ENCODE measurements around the gene LIMS1. TPM values are rescaled to one million over a fixed set of nuclear protein-coding genes. Genes with fewer than 3 reads are reported as not detected.
"Not testable (repeated sequence)": the region's sequence is repeated elsewhere in the genome, so short reads cannot be mapped to it uniquely, and the experiment has no call there.

LIMS1 gene
- total and polyA plus RNA-seq, 3 experiments from 2014 or later: 59.4 to 80.6 (median 59.4) TPM

- H3K27me3 Mint-ChIP-seq; H3K36me3 Mint-ChIP-seq; H3K36me3 ChIP-seq (ENCODE audit: insufficient read depth, low read length); H3K9me3 Mint-ChIP-seq; H3K9me3 ChIP-seq (ENCODE audit: low read length); H3K27ac Mint-ChIP-seq; CTCF ChIA-PET; DNase-seq; H3K4me3 ChIP-seq (ENCODE audit: low read length); H3K4me3 Mint-ChIP-seq; H3K27ac ChIP-seq (ENCODE audit: low read depth, low read length); POLR2A ChIA-PET; H3K27me3 ChIP-seq (ENCODE audit: insufficient read depth, low read length, poor library complexity, severe bottlenecking): not testable (repeated sequence)
- H3K4me1 ChIP-seq (ENCODE audit: insufficient read depth, low read length): peaks cover 15% of the 10 kb centered on the region
- peaks cover 22 to 31% (median 23%) of the 10 kb centered on the region in 3 donors for H3K4me1 Mint-ChIP-seq
Measured at GRCh38 chr2:108655270-108655669, 121.0 kb downstream of the LIMS1 start.

GRCh38 chr2:108656282-108656681, 122.0 kb downstream of the LIMS1 start:
- H3K27ac Mint-ChIP-seq; H3K9me3 ChIP-seq (ENCODE audit: low read length); H3K27me3 Mint-ChIP-seq; H3K36me3 ChIP-seq (ENCODE audit: insufficient read depth, low read length); H3K9me3 Mint-ChIP-seq; H3K27me3 ChIP-seq (ENCODE audit: insufficient read depth, low read length, poor library complexity, severe bottlenecking); H3K27ac ChIP-seq (ENCODE audit: low read depth, low read length); POLR2A ChIA-PET; DNase-seq; H3K36me3 Mint-ChIP-seq; H3K4me3 Mint-ChIP-seq; H3K4me3 ChIP-seq (ENCODE audit: low read length); CTCF ChIA-PET: not testable (repeated sequence)
- peaks cover 10% of the 10 kb centered on the region for H3K4me1 ChIP-seq (ENCODE audit: insufficient read depth, low read length)
- peaks cover 13 to 25% (median 14%) of the 10 kb centered on the region in 3 donors for H3K4me1 Mint-ChIP-seq

GRCh38 chr2:108657517-108657916, 123.2 kb downstream of the LIMS1 start:
- POLR2A ChIA-PET; CTCF ChIA-PET; DNase-seq; H3K27ac Mint-ChIP-seq; H3K4me1 ChIP-seq (ENCODE audit: insufficient read depth, low read length); H3K27ac ChIP-seq (ENCODE audit: low read depth, low read length); H3K4me3 ChIP-seq (ENCODE audit: low read length); H3K27me3 ChIP-seq (ENCODE audit: insufficient read depth, low read length, poor library complexity, severe bottlenecking); H3K9me3 Mint-ChIP-seq; H3K27me3 Mint-ChIP-seq; H3K4me3 Mint-ChIP-seq; H3K36me3 ChIP-seq (ENCODE audit: insufficient read depth, low read length); H3K9me3 ChIP-seq (ENCODE audit: low read length): not testable (repeated sequence)
- H3K36me3 Mint-ChIP-seq: peaks cover 0 to 17% (median 3%) of the 10 kb centered on the region in 3 donors
- peaks cover 10 to 25% (median 10%) of the 10 kb centered on the region in 3 donors for H3K4me1 Mint-ChIP-seq

GRCh38 chr2:108658553-108658952, 124.3 kb downstream of the LIMS1 start:
- H3K27me3 Mint-ChIP-seq; H3K27ac ChIP-seq (ENCODE audit: low read depth, low read length); H3K9me3 ChIP-seq (ENCODE audit: low read length); POLR2A ChIA-PET; H3K9me3 Mint-ChIP-seq; H3K27me3 ChIP-seq (ENCODE audit: insufficient read depth, low read length, poor library complexity, severe bottlenecking); H3K4me1 ChIP-seq (ENCODE audit: insufficient read depth, low read length); H3K4me3 Mint-ChIP-seq; CTCF ChIA-PET; H3K4me3 ChIP-seq (ENCODE audit: low read length); H3K36me3 ChIP-seq (ENCODE audit: insufficient read depth, low read length); DNase-seq; H3K27ac Mint-ChIP-seq: not testable (repeated sequence)
- peaks cover 9 to 25% (median 10%) of the 10 kb centered on the region in 3 donors for H3K4me1 Mint-ChIP-seq
- H3K36me3 Mint-ChIP-seq: peaks cover 0 to 23% (median 3%) of the 10 kb centered on the region in 3 donors

- H3K4me1 ChIP-seq (ENCODE audit: insufficient read depth, low read length); H3K4me3 Mint-ChIP-seq; H3K36me3 ChIP-seq (ENCODE audit: insufficient read depth, low read length); H3K27ac ChIP-seq (ENCODE audit: low read depth, low read length); H3K27me3 Mint-ChIP-seq; POLR2A ChIA-PET; CTCF ChIA-PET; H3K4me3 ChIP-seq (ENCODE audit: low read length); DNase-seq; H3K9me3 ChIP-seq (ENCODE audit: low read length); H3K27me3 ChIP-seq (ENCODE audit: insufficient read depth, low read length, poor library complexity, severe bottlenecking); H3K9me3 Mint-ChIP-seq: not testable (repeated sequence)
- H3K27ac Mint-ChIP-seq: peak overlapping the region in 1 of 8 donors; percentile 72
- peaks cover 0 to 31% (median 3%) of the 10 kb centered on the region in 3 donors for H3K36me3 Mint-ChIP-seq
- peaks cover 5 to 20% (median 10%) of the 10 kb centered on the region in 3 donors for H3K4me1 Mint-ChIP-seq
Measured at GRCh38 chr2:108661493-108661892, 127.2 kb downstream of the LIMS1 start.

- H3K36me3 ChIP-seq (ENCODE audit: insufficient read depth, low read length); H3K9me3 Mint-ChIP-seq; H3K9me3 ChIP-seq (ENCODE audit: low read length); DNase-seq; H3K4me1 ChIP-seq (ENCODE audit: insufficient read depth, low read length); H3K27me3 Mint-ChIP-seq; H3K4me3 Mint-ChIP-seq; H3K27ac ChIP-seq (ENCODE audit: low read depth, low read length); POLR2A ChIA-PET; H3K27me3 ChIP-seq (ENCODE audit: insufficient read depth, low read length, poor library complexity, severe bottlenecking); CTCF ChIA-PET; H3K4me3 ChIP-seq (ENCODE audit: low read length): not testable (repeated sequence)
- H3K36me3 Mint-ChIP-seq: peaks cover 0 to 31% (median 3%) of the 10 kb centered on the region in 3 donors
- H3K4me1 Mint-ChIP-seq: peaks cover 5 to 20% (median 10%) of the 10 kb centered on the region in 3 donors
- peak overlapping the region in 3 of 8 donors; percentile 11 to 36 (median 36) for H3K27ac Mint-ChIP-seq
Measured at GRCh38 chr2:108662207-108662612, 127.9 kb downstream of the LIMS1 start.

- H3K27me3 ChIP-seq (ENCODE audit: insufficient read depth, low read length, poor library complexity, severe bottlenecking); H3K9me3 ChIP-seq (ENCODE audit: low read length); H3K36me3 ChIP-seq (ENCODE audit: insufficient read depth, low read length); POLR2A ChIA-PET; H3K4me3 Mint-ChIP-seq; H3K27me3 Mint-ChIP-seq; H3K4me3 ChIP-seq (ENCODE audit: low read length); CTCF ChIA-PET; DNase-seq; H3K4me1 ChIP-seq (ENCODE audit: insufficient read depth, low read length); H3K27ac Mint-ChIP-seq; H3K27ac ChIP-seq (ENCODE audit: low read depth, low read length); H3K9me3 Mint-ChIP-seq: not testable (repeated sequence)
- Mint-ChIP-seq H3K4me1 (peaks cover 5 to 20% (median 10%) of the 10 kb centered on the region in 3 donors), H3K36me3 (peaks cover 0 to 33% (median 3%) of the 10 kb centered on the region in 3 donors)
Measured at GRCh38 chr2:108663346-108663745, 129.1 kb downstream of the LIMS1 start.

- H3K36me3 Mint-ChIP-seq: peaks cover 0 to 38% (median 3%) of the 10 kb centered on the region in 3 donors
- H3K27me3 ChIP-seq (ENCODE audit: insufficient read depth, low read length, poor library complexity, severe bottlenecking); DNase-seq; H3K9me3 ChIP-seq (ENCODE audit: low read length); H3K36me3 ChIP-seq (ENCODE audit: insufficient read depth, low read length); POLR2A ChIA-PET; H3K9me3 Mint-ChIP-seq; H3K27ac ChIP-seq (ENCODE audit: low read depth, low read length); CTCF ChIA-PET; H3K4me1 ChIP-seq (ENCODE audit: insufficient read depth, low read length); H3K4me3 Mint-ChIP-seq; H3K4me3 ChIP-seq (ENCODE audit: low read length); H3K27me3 Mint-ChIP-seq: not testable (repeated sequence)
- peaks cover 5 to 20% (median 10%) of the 10 kb centered on the region in 3 donors for H3K4me1 Mint-ChIP-seq
- peak overlapping the region in 1 of 8 donors; percentile 21 for H3K27ac Mint-ChIP-seq
Measured at GRCh38 chr2:108664089-108664488, 129.8 kb downstream of the LIMS1 start.

- POLR2A ChIA-PET; H3K9me3 ChIP-seq (ENCODE audit: low read length); H3K27me3 Mint-ChIP-seq; H3K27ac Mint-ChIP-seq; DNase-seq; H3K4me3 Mint-ChIP-seq; CTCF ChIA-PET; H3K9me3 Mint-ChIP-seq; H3K4me1 ChIP-seq (ENCODE audit: insufficient read depth, low read length); H3K27ac ChIP-seq (ENCODE audit: low read depth, low read length); H3K4me3 ChIP-seq (ENCODE audit: low read length); H3K27me3 ChIP-seq (ENCODE audit: insufficient read depth, low read length, poor library complexity, severe bottlenecking); H3K36me3 ChIP-seq (ENCODE audit: insufficient read depth, low read length): not testable (repeated sequence)
- Mint-ChIP-seq H3K36me3 (peaks cover 0 to 37% (median 3%) of the 10 kb centered on the region in 3 donors), H3K4me1 (peaks cover 5 to 20% (median 10%) of the 10 kb centered on the region in 3 donors)
Measured at GRCh38 chr2:108664979-108665378, 130.7 kb downstream of the LIMS1 start.

Data from CD8-positive, alpha-beta memory T cell (primary cell).